Activated naive CD4-positive, alpha-beta T cell treated with anti-CD3 and anti-CD28 coated beads, Interleukin-2, amount 10 ng/mL, durations not matched to agents 7 days and 5 days (primary cell): ENCODE measurements around the gene MAP4K2.

Source experiments
- CTCF ChIA-PET: fragments of 350-600 bp; sonication (Branson Sonifier 250); formaldehyde crosslinking; loops from one replicate; lab custom pipeline; 2021; ENCODE audit warnings: antibody characterized with exemption; lab: Charles Lee
- DNase-seq: peaks from one replicate; pipeline ENCODE4 v3.0.0-alpha.2; 2020
- H3K27ac Mint-ChIP-seq: one replicate; pipeline ENCODE4 v1.8.0; 2021; ENCODE audit warnings: mild to moderate bottlenecking, moderate library complexity, mixed read lengths
- H3K27me3 Mint-ChIP-seq: one replicate; pipeline ENCODE4 v1.8.0; 2021; ENCODE audit warnings: mild to moderate bottlenecking, mixed read lengths
- H3K36me3 Mint-ChIP-seq: one replicate; pipeline ENCODE4 v1.8.0; 2021; ENCODE audit warnings: mixed read lengths
- H3K4me1 Mint-ChIP-seq: one replicate; pipeline ENCODE4 v1.8.0; 2021; ENCODE audit warnings: mixed read lengths
- H3K4me3 Mint-ChIP-seq: one replicate; pipeline ENCODE4 v1.8.0; 2021; ENCODE audit warnings: mild to moderate bottlenecking, moderate library complexity, mixed read lengths
- H3K9me3 Mint-ChIP-seq: one replicate; pipeline ENCODE4 v1.8.0; 2021; ENCODE audit warnings: mixed read lengths

The MAP4K2 gene

GRCh38 chr11:64752175-64752970 lies 50.6 kb downstream of the MAP4K2 start:
- no peak for DNase-seq
- CTCF ChIA-PET, result interaction anchor here (13.4 kb wide), 1 partner anchor 13 kb away, joined by 208 read pairs; the partner anchor contains the start of gene PYGM
- Mint-ChIP-seq H3K4me1 (peaks cover 43% of the 10 kb centered on the region), H3K9me3 (no peaks in the 10 kb centered on the region), H3K27ac (peak overlapping the region; percentile 76), H3K36me3 (peaks cover 31% of the 10 kb centered on the region), H3K27me3 (no peaks in the 10 kb centered on the region), H3K4me3 (no peak overlapping the region)

GRCh38 chr11:64751580-64751979 lies 51.4 kb downstream of the MAP4K2 start:
- H3K27me3 Mint-ChIP-seq, result no peaks in the 10 kb centered on the region
- peaks cover 28% of the 10 kb centered on the region for H3K36me3 Mint-ChIP-seq
- CTCF ChIA-PET, result interaction anchor here (13.4 kb wide), 1 partner anchor 14 kb away, joined by 208 read pairs; the partner anchor contains the start of gene PYGM
- no peak overlapping the region for H3K27ac Mint-ChIP-seq
- DNase-seq, result no peak
- peaks cover 46% of the 10 kb centered on the region for H3K4me1 Mint-ChIP-seq
- no peak overlapping the region for H3K4me3 Mint-ChIP-seq
- no peaks in the 10 kb centered on the region for H3K9me3 Mint-ChIP-seq

- H3K27me3 Mint-ChIP-seq, result no peaks in the 10 kb centered on the region
- peak overlapping the region; percentile 83 for H3K27ac Mint-ChIP-seq
- H3K9me3 Mint-ChIP-seq, result no peaks in the 10 kb centered on the region
- CTCF ChIA-PET, result interaction anchor here (13.4 kb wide), 1 partner anchor 15 kb away, joined by 208 read pairs; the partner anchor contains the start of gene PYGM
- peaks cover 30% of the 10 kb centered on the region for H3K36me3 Mint-ChIP-seq
- H3K4me1 Mint-ChIP-seq, result peaks cover 50% of the 10 kb centered on the region
- no peak overlapping the region for H3K4me3 Mint-ChIP-seq
- DNase-seq, result no peak
Observed at GRCh38 chr11:64751136-64751535, 51.9 kb downstream of the MAP4K2 start.

GRCh38 chr11:64750361-64751054 lies 52.5 kb downstream of the MAP4K2 start:
- Mint-ChIP-seq H3K27ac (peak overlapping the region; percentile 83), H3K4me1 (peaks cover 54% of the 10 kb centered on the region), H3K9me3 (no peaks in the 10 kb centered on the region), H3K4me3 (no peak overlapping the region), H3K27me3 (no peaks in the 10 kb centered on the region), H3K36me3 (peaks cover 31% of the 10 kb centered on the region)
- CTCF ChIA-PET, result interaction anchor here (13.4 kb wide), 1 partner anchor 15 kb away, joined by 208 read pairs; the partner anchor contains the start of gene PYGM
- DNase-seq, result no peak

- H3K27me3 Mint-ChIP-seq, result peaks cover 4% of the 10 kb centered on the region
- no peak for DNase-seq
- peaks cover 33% of the 10 kb centered on the region for H3K36me3 Mint-ChIP-seq
- H3K4me1 Mint-ChIP-seq, result peaks cover 58% of the 10 kb centered on the region
- CTCF ChIA-PET, result interaction anchor here (1.0 to 13.4 kb wide), 2 partner anchors 18 to 30 kb away, joined by 3 to 208 read pairs; partner anchors contain the start of genes PYGM and SF1
- H3K9me3 Mint-ChIP-seq, result no peaks in the 10 kb centered on the region
- peak overlapping the region; percentile 78 for H3K27ac Mint-ChIP-seq
- no peak overlapping the region for H3K4me3 Mint-ChIP-seq
Observed at GRCh38 chr11:64747961-64748665, 54.9 kb downstream of the MAP4K2 start.

GRCh38 chr11:64746486-64746885 lies 56.5 kb downstream of the MAP4K2 start:
- Mint-ChIP-seq H3K36me3 (peaks cover 25% of the 10 kb centered on the region), H3K9me3 (no peaks in the 10 kb centered on the region), H3K4me1 (peaks cover 53% of the 10 kb centered on the region), H3K27ac (peak overlapping the region; percentile 78), H3K4me3 (peak overlapping the region; percentile 35), H3K27me3 (peaks cover 4% of the 10 kb centered on the region)
- DNase-seq, result no peak
- CTCF ChIA-PET, result interaction anchor here (13.4 kb wide), 1 partner anchor 19 kb away, joined by 208 read pairs; the partner anchor contains the start of gene PYGM

- H3K27me3 Mint-ChIP-seq, result peaks cover 4% of the 10 kb centered on the region
- no peaks in the 10 kb centered on the region for H3K9me3 Mint-ChIP-seq
- H3K27ac Mint-ChIP-seq, result peak overlapping the region; percentile 98
- H3K36me3 Mint-ChIP-seq, result peaks cover 28% of the 10 kb centered on the region
- H3K4me3 Mint-ChIP-seq, result peak overlapping the region; percentile 98
- DNase-seq, result peak; percentile 88
- peaks cover 53% of the 10 kb centered on the region for H3K4me1 Mint-ChIP-seq
- CTCF ChIA-PET, result interaction anchor here (1.4 to 13.4 kb wide), 4 partner anchors 20 to 98 kb away, joined by 4 to 208 read pairs (median 24); partner anchors contain the start of genes CDC42BPG, PYGM and SF1
Observed at GRCh38 chr11:64745521-64746328, 57.3 kb downstream of the MAP4K2 start.

GRCh38 chr11:64745189-64745520 lies 57.9 kb downstream of the MAP4K2 start:
- peaks cover 53% of the 10 kb centered on the region for H3K4me1 Mint-ChIP-seq
- H3K9me3 Mint-ChIP-seq, result no peaks in the 10 kb centered on the region
- H3K4me3 Mint-ChIP-seq, result peak overlapping the region; percentile 98
- peak; percentile 94 for DNase-seq
- H3K27ac Mint-ChIP-seq, result peak overlapping the region; percentile 98
- H3K27me3 Mint-ChIP-seq, result peaks cover 4% of the 10 kb centered on the region
- peaks cover 27% of the 10 kb centered on the region for H3K36me3 Mint-ChIP-seq
- CTCF ChIA-PET, result interaction anchor here (1.4 to 13.4 kb wide), 5 partner anchors 12 to 99 kb away, joined by 4 to 208 read pairs (median 9); partner anchors contain the start of genes CDC42BPG, PYGM and SF1

GRCh38 chr11:64744544-64745188 lies 58.3 kb downstream of the MAP4K2 start:
- no peaks in the 10 kb centered on the region for H3K9me3 Mint-ChIP-seq
- H3K4me3 Mint-ChIP-seq, result peak overlapping the region; percentile 98
- CTCF ChIA-PET, result interaction anchor here (0.8 to 13.4 kb wide), 11 partner anchors 10 to 495 kb away, joined by 3 to 208 read pairs (median 6); partner anchors contain the start of genes CDC42BPG, PYGM and SF1
- H3K27me3 Mint-ChIP-seq, result peaks cover 4% of the 10 kb centered on the region
- peaks cover 50% of the 10 kb centered on the region for H3K4me1 Mint-ChIP-seq
- peaks cover 29% of the 10 kb centered on the region for H3K36me3 Mint-ChIP-seq
- peak overlapping the region; percentile 98 for H3K27ac Mint-ChIP-seq
- peak; percentile 63 for DNase-seq

GRCh38 chr11:64743591-64744543 lies 59.1 kb downstream of the MAP4K2 start, which contains the start of gene RASGRP2:
TSS of gene RASGRP2 (minus strand) at chr11:64744142. CDS start at chr11:64742866, 1,276 bp downstream.
- Mint-ChIP-seq H3K9me3 (no peaks in the 10 kb centered on the region), H3K27me3 (peaks cover 4% of the 10 kb centered on the region), H3K36me3 (peaks cover 35% of the 10 kb centered on the region), H3K27ac (peak within 1 kb of the TSS; percentile 97), H3K4me1 (peaks cover 54% of the 10 kb centered on the region), H3K4me3 (peak within 1 kb of the TSS; percentile 98)
- CTCF ChIA-PET, result interaction anchor here (0.8 to 13.4 kb wide), 13 partner anchors 10 to 494 kb away, joined by 3 to 208 read pairs (median 4); partner anchors contain the start of genes CDC42BPG, PYGM and SF1
- DNase-seq, result peak; percentile 93

- CTCF ChIA-PET, result interaction anchor here (1.2 to 13.4 kb wide), 9 partner anchors 9 to 103 kb away, joined by 3 to 208 read pairs (median 9); partner anchors contain the start of genes CDC42BPG, PYGM and SF1
- peaks cover 53% of the 10 kb centered on the region for H3K4me1 Mint-ChIP-seq
- peak; percentile 81 for DNase-seq
- H3K36me3 Mint-ChIP-seq, result peaks cover 36% of the 10 kb centered on the region
- H3K27ac Mint-ChIP-seq, result no peak overlapping the region
- peak overlapping the region; percentile 96 for H3K4me3 Mint-ChIP-seq
- H3K27me3 Mint-ChIP-seq, result peaks cover 4% of the 10 kb centered on the region
- H3K9me3 Mint-ChIP-seq, result no peaks in the 10 kb centered on the region
Observed at GRCh38 chr11:64742889-64743590, 60.0 kb downstream of the MAP4K2 start.
